Muscle layer of duodenum (tissue), 2 donors: Measurements from ENCODE around the gene SCAF1.

Source experiments
- H3K27ac ChIP-seq: one replicate; pipeline ENCODE4 v1.7.0; 2013; ENCODE audit warnings: mild to moderate bottlenecking, low read length
- H3K27me3 ChIP-seq: one replicate; pipeline ENCODE4 v1.7.0; 2013; ENCODE audit warnings: low read depth, mild to moderate bottlenecking, control low read depth, low read length
- H3K36me3 ChIP-seq, 2 donors: one replicate each; pipeline ENCODE4 v1.7.0; 2013; ENCODE audit warnings: low read length in 2 of 2, control low read depth in 1 of 2, mild to moderate bottlenecking in 1 of 2; ENCODE audit not compliant: insufficient read depth in 2 of 2, control insufficient read depth in 1 of 2
- H3K4me1 ChIP-seq, 2 donors: one replicate each; pipeline ENCODE4 v1.7.0; 2013; ENCODE audit warnings: low read length in 2 of 2, mild to moderate bottlenecking in 2 of 2, control low read depth in 1 of 2, moderate library complexity in 1 of 2; ENCODE audit not compliant: insufficient read depth in 2 of 2, control insufficient read depth in 1 of 2
- H3K4me3 ChIP-seq, 2 donors: one replicate each; pipeline ENCODE4 v1.7.0; 2013; ENCODE audit warnings: low read length in 2 of 2, low read depth in 1 of 2, mild to moderate bottlenecking in 1 of 2
- H3K9me3 ChIP-seq, 2 donors: one replicate each; pipeline ENCODE4 v1.7.0; 2013; ENCODE audit warnings: low read length in 2 of 2, control low read depth in 1 of 2, mild to moderate bottlenecking in 1 of 2; ENCODE audit not compliant: control insufficient read depth in 1 of 2
- donor health status: healthy.

Gene SCAF1

GRCh38 chr19:49641688-49642491, at the start of gene SCAF1:
SCAF1 (plus strand) TSS chr19:49642209; CDS start chr19:49645027, 2,818 bp downstream.
- H3K4me3 ChIP-seq: peak within 1 kb of the TSS; percentile 95 to 98
- peaks cover 13 to 26% of the 10 kb centered on the region in 2 donors for H3K36me3 ChIP-seq
- H3K4me1 ChIP-seq: peaks cover 21 to 54% of the 10 kb centered on the region in 2 donors
- no peaks in the 10 kb centered on the region for H3K27me3 ChIP-seq
- H3K27ac ChIP-seq: peak within 1 kb of the TSS; percentile 100
- H3K9me3 ChIP-seq: no peaks in the 10 kb centered on the region

GRCh38 chr19:49592486-49593232, 49.4 kb upstream of the SCAF1 start:
- H3K27me3 ChIP-seq: no peaks in the 10 kb centered on the region
- no peak overlapping the region for H3K27ac ChIP-seq
- peak overlapping the region; percentile 75 to 83 for H3K4me3 ChIP-seq
- peaks cover 7 to 23% of the 10 kb centered on the region in 2 donors for H3K4me1 ChIP-seq
- peaks cover 6 to 32% of the 10 kb centered on the region in 2 donors for H3K36me3 ChIP-seq
- no peaks in the 10 kb centered on the region for H3K9me3 ChIP-seq

- peaks cover 7 to 23% of the 10 kb centered on the region in 2 donors for H3K4me1 ChIP-seq
- peak overlapping the region; percentile 77 for H3K27ac ChIP-seq
- H3K36me3 ChIP-seq: peaks cover 6 to 34% of the 10 kb centered on the region in 2 donors
- no peaks in the 10 kb centered on the region for H3K27me3 ChIP-seq
- H3K4me3 ChIP-seq: peak overlapping the region; percentile 75 to 83
- no peaks in the 10 kb centered on the region for H3K9me3 ChIP-seq
Measured at GRCh38 chr19:49593233-49594113, 48.5 kb upstream of the SCAF1 start.

- Histone ChIP-seq H3K27me3 (no peaks in the 10 kb centered on the region), H3K36me3 (peaks cover 10 to 36% of the 10 kb centered on the region in 2 donors), H3K27ac (peak overlapping the region; percentile 77), H3K9me3 (no peaks in the 10 kb centered on the region), H3K4me1 (peaks cover 7 to 23% of the 10 kb centered on the region in 2 donors), H3K4me3 (no peak overlapping the region)
Measured at GRCh38 chr19:49594157-49594992, 47.6 kb upstream of the SCAF1 start.

GRCh38 chr19:49594993-49595818, 46.8 kb upstream of the SCAF1 start:
- H3K27me3 ChIP-seq: no peaks in the 10 kb centered on the region
- no peak overlapping the region for H3K27ac ChIP-seq
- H3K36me3 ChIP-seq: peaks cover 10 to 45% of the 10 kb centered on the region in 2 donors

GRCh38 chr19:49595819-49596404, 46.1 kb upstream of the SCAF1 start:
- Histone ChIP-seq H3K27ac (no peak overlapping the region), H3K36me3 (peaks cover 10 to 49% of the 10 kb centered on the region in 2 donors), H3K4me1 (peaks cover 7 to 23% of the 10 kb centered on the region in 2 donors), H3K4me3 (no peak overlapping the region), H3K9me3 (no peaks in the 10 kb centered on the region), H3K27me3 (no peaks in the 10 kb centered on the region)

More at GRCh38 chr19:49594993-49595818, 46.8 kb upstream of the SCAF1 start:
- Histone ChIP-seq H3K9me3 (no peaks in the 10 kb centered on the region), H3K4me3 (no peak overlapping the region), H3K4me1 (peaks cover 7 to 23% of the 10 kb centered on the region in 2 donors)

GRCh38 chr19:49596407-49596806, 45.6 kb upstream of the SCAF1 start:
- Histone ChIP-seq H3K9me3 (no peaks in the 10 kb centered on the region), H3K4me3 (no peak overlapping the region), H3K27me3 (no peaks in the 10 kb centered on the region), H3K4me1 (peaks cover 7 to 23% of the 10 kb centered on the region in 2 donors), H3K36me3 (peaks cover 10 to 53% of the 10 kb centered on the region in 2 donors), H3K27ac (no peak overlapping the region)

GRCh38 chr19:49596954-49597702, 44.9 kb upstream of the SCAF1 start:
- H3K4me3 ChIP-seq: no peak overlapping the region
- H3K4me1 ChIP-seq: peaks cover 7 to 18% of the 10 kb centered on the region in 2 donors
- H3K9me3 ChIP-seq: no peaks in the 10 kb centered on the region
- peaks cover 16 to 60% of the 10 kb centered on the region in 2 donors for H3K36me3 ChIP-seq
- no peaks in the 10 kb centered on the region for H3K27me3 ChIP-seq
- no peak overlapping the region for H3K27ac ChIP-seq

- H3K4me1 ChIP-seq: peaks cover 4 to 13% of the 10 kb centered on the region in 2 donors
- peaks cover 17 to 64% of the 10 kb centered on the region in 2 donors for H3K36me3 ChIP-seq
- H3K27ac ChIP-seq: no peak overlapping the region
- no peak overlapping the region for H3K4me3 ChIP-seq
- no peaks in the 10 kb centered on the region for H3K27me3 ChIP-seq
- H3K9me3 ChIP-seq: no peaks in the 10 kb centered on the region
Measured at GRCh38 chr19:49597703-49597974, 44.4 kb upstream of the SCAF1 start.
